Adrenal gland (tissue), 12 donors: ENCODE results near the gene MVB12B. TPM values are rescaled to one million over a fixed set of nuclear protein-coding genes. Genes with fewer than 3 reads are reported as not detected.

ENCODE experiments used
- DNase-seq, 7 donors: peaks; one replicate each; pipeline ENCODE4 v3.0.0-alpha.2; 2019 to 2020
- H3K27ac ChIP-seq, 5 donors: fragments of 200-600 bp; sonication (generic) in 4 of 5; 1 replicate in 3 of 5; 2 replicates in 2 of 5; pipeline versions ENCODE4 v1.5.1 to v1.8.0; 2016 to 2020; ENCODE audit warnings: mild to moderate bottlenecking in 1 of 5
- H3K27me3 ChIP-seq: fragments of 200-600 bp; 2 replicates; pipeline ENCODE4 v1.8.0; 2021
- H3K36me3 ChIP-seq, 2 donors: fragments of 200-600 bp; replicated peaks in 1 of 2; 1 replicate in 1 of 2; 2 replicates in 1 of 2; pipeline versions ENCODE4 v1.5.1 to v1.8.0; 2018 to 2022
- H3K4me1 ChIP-seq, 2 donors: fragments of 200-600 bp; replicated peaks in 1 of 2; 1 replicate in 1 of 2; 2 replicates in 1 of 2; pipeline versions ENCODE4 v1.5.1 to v1.8.0; 2018 to 2021
- H3K4me3 ChIP-seq, 4 donors: fragments of 200-600 bp; sonication (generic) in 3 of 4; one replicate each; pipeline ENCODE4 v1.5.1; 2016 to 2018
- H3K9me3 ChIP-seq, 3 donors: fragments of 200-600 bp; sonication (generic) in 1 of 3; replicated peaks in 1 of 3; 1 replicate in 2 of 3; 2 replicates in 1 of 3; pipeline versions ENCODE4 v1.5.1 to v1.8.0; 2016 to 2021
- POLR2A ChIP-seq, 2 donors: fragments of 450-650 bp; IDR thresholded peaks; one replicate each; pipeline ENCODE4 v1.6.1; 2017; ENCODE audit warnings: antibody characterized with exemption in 2 of 2, mild to moderate bottlenecking in 2 of 2, moderate library complexity in 1 of 2
- WGBS, 4 donors: extraction: QIAGEN DNeasy Blood & Tissue Kit in 2 of 4; methylation state at CpG; one replicate each; pipeline versions ENCODE4 v1.1.5 to v1.1.7; 2013 to 2017; 5-methylcytosine and 5-hydroxymethylcytosine counted together
- intact Hi-C, 2 donors: fragments of 100-400 bp; cut with DNase I; formaldehyde crosslinking; loops; one replicate each; pipeline versions ENCODE4 v1.14.1 to v1.15.0; 2022 to 2023
- polyA plus RNA-seq, 3 donors: library from polyadenylated mRNA; stranded (reverse); fragments of 200-250 nt in 2 of 3; fragments of 350-450 nt in 1 of 3; fragmentation: Illumina TruSeq in 1 of 3; extraction: RNeasy Lipid Tissue Mini Kit (QIAGEN cat#74804) in 1 of 3; gene quantifications; one replicate each; pipeline ENCODE4 v1.2.3, GENCODE V29; 2013 to 2014
- total RNA-seq, 9 donors: library from RNA; depleted of rRNA in 4 of 9; stranded (reverse); fragments of >200 nt in 4 of 9; fragments of 120-200 nt in 1 of 9; fragmentation: NEBNext Ultra II Directional in 1 of 9; extraction: Animal tissue kit (Norgen Biotek cat#: 25700) in 1 of 9; gene quantifications; one replicate each; pipeline versions ENCODE4 v1.1.0 to v1.2.4, GENCODE V29; 2013 to 2023
- TF ChIP-seq, protein P1 (sequence below), 6 experiments: fragments of 450-650 bp in 4 of 6; fragments of 200-600 bp in 2 of 6; sonication (generic) in 1 of 6; IDR thresholded peaks; 1 replicate in 5 of 6; 2 replicates in 1 of 6; pipeline versions ENCODE4 v1.5.1 to v1.8.0; 2016 to 2021; ENCODE audit warnings: antibody characterized with exemption in 6 of 6, mild to moderate bottlenecking in 2 of 6, moderate library complexity in 1 of 6
- donor health status: healthy with polysubstance abuse.
- donor health status: Bipolar disorder and iron deficiency.
- donor health status: DM: yes; HTN: yes; CAD: no.
- donor health status: DM: no; HTN: no; CAD: no.
- donor health status: DM: no; HTN: no; CAD: no.
- donor health status: DM: yes; HTN: yes; CAD: no.

MVB12B gene
- total and polyA plus RNA-seq, 12 donors = 3.7 to 20.5 (median 12.8) TPM

DNA sequence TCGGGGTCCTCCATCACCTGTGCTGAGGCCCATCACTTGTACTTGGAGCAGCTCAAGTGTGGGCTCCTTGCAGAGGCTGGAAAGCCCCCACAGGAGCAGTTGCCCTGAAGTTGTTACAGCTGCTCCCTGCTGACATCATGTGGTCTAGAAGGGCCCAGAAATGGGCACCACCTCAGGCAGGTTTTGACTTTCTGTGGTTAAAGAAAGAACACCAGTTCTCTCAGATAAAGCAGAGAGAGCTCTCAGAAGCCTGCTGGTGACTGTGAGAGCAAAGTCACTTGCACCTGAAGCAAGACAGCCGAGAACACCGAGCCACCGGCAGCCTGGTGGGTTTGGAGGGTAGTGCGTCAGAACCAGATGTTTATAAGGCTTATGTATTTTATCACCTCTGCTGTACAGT is 70.4 kb downstream of the MVB12B start:
- H3K4me1 ChIP-seq = peaks cover 0 to 12% of the 10 kb centered on the region in 2 donors
- H3K4me3 ChIP-seq = no peak overlapping the region
- 91 to 96% (median 92%) methylated on average over 4 to 5 of the region's 5 CpGs for WGBS, 4 donors
- no peaks in the 10 kb centered on the region for H3K27me3 ChIP-seq
- H3K36me3 ChIP-seq = peaks cover 0 to 6% of the 10 kb centered on the region in 2 donors
- no peak for TF ChIP-seq POLR2A (IDR thresholded peaks at IDR 0.05)
- TF ChIP-seq, protein P1, sequence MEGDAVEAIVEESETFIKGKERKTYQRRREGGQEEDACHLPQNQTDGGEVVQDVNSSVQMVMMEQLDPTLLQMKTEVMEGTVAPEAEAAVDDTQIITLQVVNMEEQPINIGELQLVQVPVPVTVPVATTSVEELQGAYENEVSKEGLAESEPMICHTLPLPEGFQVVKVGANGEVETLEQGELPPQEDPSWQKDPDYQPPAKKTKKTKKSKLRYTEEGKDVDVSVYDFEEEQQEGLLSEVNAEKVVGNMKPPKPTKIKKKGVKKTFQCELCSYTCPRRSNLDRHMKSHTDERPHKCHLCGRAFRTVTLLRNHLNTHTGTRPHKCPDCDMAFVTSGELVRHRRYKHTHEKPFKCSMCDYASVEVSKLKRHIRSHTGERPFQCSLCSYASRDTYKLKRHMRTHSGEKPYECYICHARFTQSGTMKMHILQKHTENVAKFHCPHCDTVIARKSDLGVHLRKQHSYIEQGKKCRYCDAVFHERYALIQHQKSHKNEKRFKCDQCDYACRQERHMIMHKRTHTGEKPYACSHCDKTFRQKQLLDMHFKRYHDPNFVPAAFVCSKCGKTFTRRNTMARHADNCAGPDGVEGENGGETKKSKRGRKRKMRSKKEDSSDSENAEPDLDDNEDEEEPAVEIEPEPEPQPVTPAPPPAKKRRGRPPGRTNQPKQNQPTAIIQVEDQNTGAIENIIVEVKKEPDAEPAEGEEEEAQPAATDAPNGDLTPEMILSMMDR (IDR thresholded peaks at IDR 0.05) = no peak
- H3K27ac ChIP-seq = no peak overlapping the region
- no peaks in the 10 kb centered on the region for H3K9me3 ChIP-seq
- DNase-seq = no peak
- intact Hi-C loops = loop anchor here in 1 of 2 donors (5.0 kb wide), 1 partner anchor 95 kb away; no protein-coding TSS in a partner anchor

DNA sequence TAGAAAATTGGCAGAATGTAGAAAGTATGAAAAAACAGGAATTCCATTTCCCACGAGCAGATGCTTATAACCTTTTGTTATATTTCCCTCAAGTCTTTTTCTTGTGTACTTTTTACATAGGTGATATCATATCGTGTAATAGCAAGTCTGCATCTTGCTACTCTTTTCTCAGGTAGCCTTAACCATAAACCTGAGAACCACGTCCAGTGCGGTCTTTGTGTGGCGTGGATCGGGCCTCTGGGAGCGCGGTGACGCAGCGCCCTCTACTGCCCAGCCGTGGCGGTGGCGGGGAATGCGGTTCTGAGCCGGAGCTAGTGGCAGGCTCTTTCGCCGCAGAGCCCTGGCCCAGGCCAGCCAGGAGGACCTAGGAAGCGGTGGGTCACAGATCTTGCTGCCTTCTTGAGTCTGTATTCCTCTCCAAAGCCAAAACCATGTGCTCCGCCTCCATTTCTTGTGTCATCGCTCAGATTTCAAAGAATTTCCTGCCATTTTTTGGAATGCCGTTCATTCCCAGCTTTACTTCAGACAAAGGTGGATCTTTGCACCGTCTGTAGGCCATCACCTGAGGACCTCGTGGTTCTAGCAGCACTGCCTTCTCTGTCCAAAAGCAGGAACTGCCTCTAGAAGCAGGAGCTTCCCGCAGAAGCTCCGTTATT is 71.9 kb downstream of the MVB12B start:
- peaks cover 0 to 12% of the 10 kb centered on the region in 2 donors for H3K4me1 ChIP-seq
- H3K27ac ChIP-seq = no peak overlapping the region
- 24 to 26% (median 25%) methylated on average over 23 to 25 of the region's 25 CpGs for WGBS, 4 donors
- peak; percentile 60 to 92 (median 78) for DNase-seq
- no peak overlapping the region for H3K4me3 ChIP-seq
- peaks cover 0 to 10% of the 10 kb centered on the region in 2 donors for H3K36me3 ChIP-seq
- H3K27me3 ChIP-seq = no peaks in the 10 kb centered on the region
- intact Hi-C loops = loop anchor here in 1 of 2 donors (5.0 kb wide), 1 partner anchor 96 kb away; no protein-coding TSS in a partner anchor
- no peak for TF ChIP-seq POLR2A (IDR thresholded peaks at IDR 0.05)
- TF ChIP-seq, protein P1 (IDR thresholded peaks at IDR 0.05) = peak; percentile 91 to 98 (median 96)
- H3K9me3 ChIP-seq = no peaks in the 10 kb centered on the region

DNA sequence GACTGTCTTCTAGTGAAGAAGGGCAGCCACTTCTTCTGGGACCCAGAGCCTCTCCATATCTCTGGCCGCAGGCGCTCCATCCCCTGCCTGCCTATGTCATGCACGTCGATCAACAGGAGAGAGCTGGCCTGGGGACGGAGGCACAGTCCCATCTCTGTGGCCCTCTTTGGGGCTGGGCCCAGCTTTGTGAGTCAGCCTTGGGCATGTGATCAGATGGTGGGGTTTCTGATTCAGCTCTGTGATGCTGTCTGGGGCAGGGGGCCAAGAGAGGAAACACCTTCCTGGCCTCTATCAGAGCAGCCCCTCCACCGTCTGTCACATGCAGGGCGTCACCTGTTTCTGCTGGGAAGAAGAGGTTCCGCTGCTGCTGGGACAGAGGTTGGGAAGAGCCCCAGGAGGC is 72.6 kb downstream of the MVB12B start:
- H3K9me3 ChIP-seq = no peaks in the 10 kb centered on the region
- no peak overlapping the region for H3K27ac ChIP-seq
- no peak overlapping the region for H3K4me3 ChIP-seq
- DNase-seq = peak in 1 of 7 donors; percentile 60
- 70 to 81% (median 80%) methylated on average over 4 to 8 of the region's 8 CpGs for whole genome bisulfite sequencing, 4 donors
- peaks cover 0 to 12% of the 10 kb centered on the region in 2 donors for H3K4me1 ChIP-seq
- no peak for TF ChIP-seq POLR2A (IDR thresholded peaks at IDR 0.05)
- TF ChIP-seq, protein P1 (IDR thresholded peaks at IDR 0.05) = no peak
- intact Hi-C loops = loop anchor here in 1 of 2 donors (5.0 kb wide), 1 partner anchor 97 kb away; no protein-coding TSS in a partner anchor
- H3K27me3 ChIP-seq = no peaks in the 10 kb centered on the region
- H3K36me3 ChIP-seq = peaks cover 0 to 10% of the 10 kb centered on the region in 2 donors

DNA sequence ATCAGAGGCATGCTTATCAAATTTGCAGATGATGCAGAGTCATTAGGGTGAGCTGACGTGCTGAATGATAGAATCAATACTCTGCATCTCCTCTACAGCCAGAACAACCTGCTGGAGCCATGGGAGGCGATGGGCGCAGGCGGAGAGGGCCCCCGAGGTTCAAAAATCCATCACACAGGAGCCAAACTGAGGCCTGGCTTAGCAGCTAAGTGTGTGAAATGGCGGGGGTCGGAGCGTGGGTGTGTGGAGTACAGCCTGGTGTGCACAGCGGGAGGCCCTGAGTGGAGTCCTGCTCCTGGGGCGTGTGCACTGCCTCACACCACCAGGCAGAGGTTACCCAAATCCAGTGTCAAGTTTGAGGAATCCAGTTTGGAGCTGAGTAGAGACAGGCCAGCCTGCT is 73.2 kb downstream of the MVB12B start:
- Histone ChIP-seq H3K36me3 (peaks cover 0 to 10% of the 10 kb centered on the region in 2 donors), H3K4me3 (no peak overlapping the region), H3K27ac (no peak overlapping the region), H3K9me3 (no peaks in the 10 kb centered on the region), H3K4me1 (peaks cover 0 to 12% of the 10 kb centered on the region in 2 donors), H3K27me3 (no peaks in the 10 kb centered on the region)
- TF ChIP-seq, protein P1 (IDR thresholded peaks at IDR 0.05) = no peak
- TF ChIP-seq POLR2A (IDR thresholded peaks at IDR 0.05) = no peak
- WGBS, 4 donors = 90 to 95% (median 92%) methylated on average over 8 to 10 of the region's 10 CpGs
- intact Hi-C loops = loop anchor here in 1 of 2 donors (5.0 to 10.0 kb wide), 2 partner anchors 95 to 97 kb away; no protein-coding TSS in a partner anchor
- DNase-seq = no peak
